Kidney epithelial cell (primary cell): ENCODE measurements around the gene BOD1L1. TPM values are rescaled to one million over a fixed set of nuclear protein-coding genes. Genes with fewer than 3 reads are reported as not detected.
A peak's percentile ranks its signal among the peaks of the same experiment; 100 is the strongest.

Experiments
- DNase-seq: peaks from one replicate; pipeline ENCODE4 v3.0.0-alpha.2; 2010; ENCODE audit warnings: low read depth
- H3K27me3 ChIP-seq: 2 replicates; pipeline ENCODE4 v1.6.0; 2011; ENCODE audit warnings: low read length; ENCODE audit not compliant: control insufficient read depth, insufficient read depth
- H3K36me3 ChIP-seq: 2 replicates; pipeline ENCODE4 v1.5.1; 2011; ENCODE audit warnings: low read length; ENCODE audit not compliant: control insufficient read depth, insufficient read depth
- H3K4me3 ChIP-seq: 2 replicates; pipeline ENCODE4 v1.5.1; 2011; ENCODE audit warnings: low read depth, mild to moderate bottlenecking, control low read depth, low read length
- CTCF ChIP-seq: IDR thresholded peaks from 2 replicates; pipeline ENCODE4 v1.5.1; 2011; ENCODE audit warnings: mild to moderate bottlenecking, moderate library complexity, low read length, control low read depth, inconsistent platforms; ENCODE audit not compliant: insufficient read depth, poor library complexity, severe bottlenecking
- total RNA-seq: library from RNA; depleted of rRNA; stranded (reverse); fragments of >200 nt; gene quantifications from 2 replicates; pipeline ENCODE4 v1.2.3, GENCODE V29; 2015

BOD1L1 gene
- total RNA-seq, 1 donor from 2014 or later: 35.2 TPM

- no peak for DNase-seq
- Histone ChIP-seq H3K36me3 (no peaks in the 10 kb centered on the region), H3K4me3 (no peak overlapping the region), H3K27me3 (peaks cover 54% of the 10 kb centered on the region)
- no peak for TF ChIP-seq CTCF
These were observed 79.2 kb downstream of the BOD1L1 start for GRCh38 chr4:13548059-13548983.

GRCh38 chr4:13547485-13548041, 80.0 kb downstream of the BOD1L1 start:
- peak overlapping the region; percentile 12 for H3K4me3 ChIP-seq
- no peaks in the 10 kb centered on the region for H3K36me3 ChIP-seq
- peaks cover 62% of the 10 kb centered on the region for H3K27me3 ChIP-seq
- no peak for TF ChIP-seq CTCF
- no peak for DNase-seq

GRCh38 chr4:13546941-13547484, 80.5 kb downstream of the BOD1L1 start:
- Histone ChIP-seq H3K36me3 (no peaks in the 10 kb centered on the region), H3K27me3 (peaks cover 67% of the 10 kb centered on the region), H3K4me3 (peak overlapping the region; percentile 12)
- no peak for DNase-seq
- no peak for TF ChIP-seq CTCF

- no peak for DNase-seq
- no peaks in the 10 kb centered on the region for H3K36me3 ChIP-seq
- no peak overlapping the region for H3K4me3 ChIP-seq
- no peak for TF ChIP-seq CTCF
- peaks cover 74% of the 10 kb centered on the region for H3K27me3 ChIP-seq
These were observed 81.2 kb downstream of the BOD1L1 start for GRCh38 chr4:13546142-13546940.

GRCh38 chr4:13545394-13545808, 82.1 kb downstream of the BOD1L1 start:
- DNase-seq: no peak
- peaks cover 81% of the 10 kb centered on the region for H3K27me3 ChIP-seq
- no peak for TF ChIP-seq CTCF
- no peaks in the 10 kb centered on the region for H3K36me3 ChIP-seq
- H3K4me3 ChIP-seq: no peak overlapping the region
